Esophagus squamous epithelium (tissue), 4 donors: Measurements from ENCODE around the gene CTNNA3.

Experiments
- POLR2A ChIP-seq, 4 donors: fragments of 450-650 bp; IDR thresholded peaks; one replicate each; pipeline ENCODE4 v1.6.1; 2017; ENCODE audit warnings: antibody characterized with exemption in 4 of 4, mild to moderate bottlenecking in 4 of 4, moderate library complexity in 3 of 4
- TF ChIP-seq, protein P1 (sequence below), 6 experiments: fragments of 450-650 bp in 4 of 6; fragments of 200-600 bp in 2 of 6; sonication (generic) in 2 of 6; IDR thresholded peaks; one replicate each; pipeline ENCODE4 v1.5.1; 2016 to 2019; ENCODE audit warnings: antibody characterized with exemption in 6 of 6, mild to moderate bottlenecking in 4 of 6, moderate library complexity in 4 of 6

DNA sequence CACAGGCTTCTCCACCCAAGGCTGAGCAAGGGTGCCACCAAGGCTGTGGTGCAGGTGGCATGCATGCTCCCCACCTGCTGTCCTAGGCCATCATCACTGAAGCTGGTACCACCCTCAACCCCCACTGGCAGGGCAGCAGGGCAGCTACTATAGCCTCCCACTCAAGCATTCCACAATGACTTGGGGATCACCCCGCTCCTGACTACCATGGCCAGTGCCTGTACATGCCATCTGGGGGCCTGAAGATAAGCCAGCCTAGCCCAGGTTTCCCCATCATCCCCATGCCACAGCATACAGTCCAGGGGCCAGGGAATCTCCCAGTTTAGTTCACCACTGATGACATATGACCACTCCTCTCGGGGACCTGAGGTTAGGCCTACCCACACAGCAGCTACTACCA, 1281.1 kb downstream of the CTNNA3 start:
- TF ChIP-seq, protein P1, sequence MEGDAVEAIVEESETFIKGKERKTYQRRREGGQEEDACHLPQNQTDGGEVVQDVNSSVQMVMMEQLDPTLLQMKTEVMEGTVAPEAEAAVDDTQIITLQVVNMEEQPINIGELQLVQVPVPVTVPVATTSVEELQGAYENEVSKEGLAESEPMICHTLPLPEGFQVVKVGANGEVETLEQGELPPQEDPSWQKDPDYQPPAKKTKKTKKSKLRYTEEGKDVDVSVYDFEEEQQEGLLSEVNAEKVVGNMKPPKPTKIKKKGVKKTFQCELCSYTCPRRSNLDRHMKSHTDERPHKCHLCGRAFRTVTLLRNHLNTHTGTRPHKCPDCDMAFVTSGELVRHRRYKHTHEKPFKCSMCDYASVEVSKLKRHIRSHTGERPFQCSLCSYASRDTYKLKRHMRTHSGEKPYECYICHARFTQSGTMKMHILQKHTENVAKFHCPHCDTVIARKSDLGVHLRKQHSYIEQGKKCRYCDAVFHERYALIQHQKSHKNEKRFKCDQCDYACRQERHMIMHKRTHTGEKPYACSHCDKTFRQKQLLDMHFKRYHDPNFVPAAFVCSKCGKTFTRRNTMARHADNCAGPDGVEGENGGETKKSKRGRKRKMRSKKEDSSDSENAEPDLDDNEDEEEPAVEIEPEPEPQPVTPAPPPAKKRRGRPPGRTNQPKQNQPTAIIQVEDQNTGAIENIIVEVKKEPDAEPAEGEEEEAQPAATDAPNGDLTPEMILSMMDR (IDR thresholded peaks at IDR 0.05) = no peak
- no peak for TF ChIP-seq POLR2A (IDR thresholded peaks at IDR 0.05)
